CD4-positive, alpha-beta T cell treated with Interleukin-6 at 100 ng/mL for 8 hours (primary cell): ENCODE measurements around the gene BABAM2.

ENCODE experiments used
- DNase-seq: peaks from one replicate; pipeline ENCODE4 v3.0.0-alpha.2; 2020; ENCODE audit warnings: mixed read lengths, low spot score

Gene BABAM2

DNA sequence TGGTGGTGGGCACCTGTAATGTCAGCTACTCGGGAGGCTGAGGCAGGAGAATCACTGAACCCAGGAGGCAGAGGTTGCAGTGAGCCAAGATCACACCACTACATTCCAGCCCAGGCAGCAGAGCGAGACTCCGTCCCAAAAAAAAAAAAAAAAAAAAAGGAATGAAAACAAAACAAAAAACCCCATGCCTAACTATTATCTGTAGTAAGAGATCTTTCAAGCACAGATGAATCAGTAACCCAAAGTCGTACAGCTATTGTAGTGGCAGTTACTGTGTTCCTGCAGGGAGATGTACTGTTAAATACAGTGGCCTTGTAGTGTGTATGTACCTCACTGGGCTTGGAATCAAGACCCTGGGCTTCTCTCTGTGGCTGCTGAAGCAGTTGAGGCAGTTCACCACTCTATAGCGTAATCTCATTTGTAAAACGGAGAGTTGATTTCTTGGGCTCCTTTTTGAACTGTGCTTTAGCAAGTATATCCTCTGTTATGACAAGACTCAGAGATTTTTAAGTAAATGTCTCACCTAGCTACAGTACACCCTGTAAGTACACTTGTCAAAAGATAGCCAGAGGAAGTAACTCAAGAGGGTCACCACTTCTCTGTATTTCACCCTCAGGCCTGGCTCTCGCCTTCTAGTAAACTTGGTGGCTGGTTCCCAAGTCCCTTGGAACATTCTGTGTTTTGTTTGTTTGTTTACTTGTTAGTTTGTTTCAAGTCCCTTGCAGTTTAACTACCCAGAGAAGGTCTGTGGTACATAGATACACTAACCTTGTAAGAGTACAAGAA lies 392.5 kb downstream of the BABAM2 start:
- DNase-seq: no peak

DNA sequence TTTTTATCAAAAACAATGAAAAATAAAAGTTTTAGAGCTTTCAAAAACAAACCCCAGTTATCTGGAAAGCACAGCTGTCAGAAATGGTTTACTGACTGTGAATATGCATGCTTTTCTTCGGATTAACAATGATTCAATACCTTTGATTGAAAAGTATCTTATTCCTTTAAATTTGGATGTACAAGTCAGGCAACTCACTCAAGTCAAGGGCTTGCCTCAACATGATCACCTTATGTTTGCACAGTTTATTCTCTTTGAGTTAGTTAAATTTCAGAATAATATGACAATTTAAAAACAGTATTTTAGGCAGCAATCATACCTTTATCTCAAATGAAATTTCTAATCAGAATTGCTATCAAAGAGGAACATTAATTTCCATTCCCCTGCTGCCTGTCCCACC lies 393.3 kb downstream of the BABAM2 start:
- DNase-seq: no peak

DNA sequence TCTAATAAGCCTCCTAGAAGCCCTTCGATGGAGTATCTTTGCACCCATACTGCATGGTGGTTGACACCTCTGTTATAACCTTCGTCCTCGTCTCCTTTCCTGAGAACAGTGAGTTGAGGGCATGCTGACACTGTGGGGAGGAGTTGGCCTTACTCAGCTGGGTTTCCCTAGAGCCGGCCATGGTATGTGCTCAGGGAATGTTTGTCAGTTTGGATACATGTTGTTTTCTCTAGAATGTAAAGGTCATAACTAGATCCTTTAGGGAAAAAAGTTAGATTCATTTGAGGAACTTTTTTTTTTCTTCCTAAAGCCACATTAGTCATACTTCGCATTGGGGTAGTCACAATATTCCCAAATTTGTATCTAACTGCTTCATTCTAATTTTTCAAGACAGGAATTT lies 396.1 kb downstream of the BABAM2 start:
- no peak for DNase-seq

DNA sequence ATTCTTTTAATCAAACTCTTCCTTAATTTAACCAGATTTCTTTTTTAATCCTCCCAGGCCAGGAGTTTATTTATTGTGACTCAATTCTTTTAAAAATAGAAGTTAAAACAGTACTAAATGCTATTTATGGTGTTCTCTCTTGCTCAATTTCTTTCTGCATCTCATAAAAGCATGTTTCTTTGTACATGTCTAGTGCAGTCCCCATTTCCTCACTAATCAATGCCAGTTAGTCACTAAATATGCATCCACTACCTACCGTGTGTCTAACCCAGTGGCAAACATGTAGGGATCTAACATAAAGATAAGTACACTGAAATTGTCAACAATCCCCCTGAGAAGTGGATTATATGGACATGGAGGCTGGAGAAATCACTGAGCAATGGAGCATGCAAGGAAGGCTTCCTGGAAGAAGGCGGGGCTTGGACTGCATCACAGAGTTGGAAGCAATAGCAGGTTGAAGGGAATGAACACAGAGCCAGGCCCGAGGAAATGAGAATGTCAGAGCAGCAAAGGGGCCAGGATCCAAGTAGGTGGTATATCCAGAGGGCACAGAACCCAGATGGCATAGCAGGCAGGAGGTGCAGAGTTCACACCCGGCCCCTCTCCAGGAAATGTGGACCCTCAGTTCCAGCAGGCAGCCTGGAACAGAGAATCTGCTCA lies 396.9 kb downstream of the BABAM2 start:
- no peak for DNase-seq

DNA sequence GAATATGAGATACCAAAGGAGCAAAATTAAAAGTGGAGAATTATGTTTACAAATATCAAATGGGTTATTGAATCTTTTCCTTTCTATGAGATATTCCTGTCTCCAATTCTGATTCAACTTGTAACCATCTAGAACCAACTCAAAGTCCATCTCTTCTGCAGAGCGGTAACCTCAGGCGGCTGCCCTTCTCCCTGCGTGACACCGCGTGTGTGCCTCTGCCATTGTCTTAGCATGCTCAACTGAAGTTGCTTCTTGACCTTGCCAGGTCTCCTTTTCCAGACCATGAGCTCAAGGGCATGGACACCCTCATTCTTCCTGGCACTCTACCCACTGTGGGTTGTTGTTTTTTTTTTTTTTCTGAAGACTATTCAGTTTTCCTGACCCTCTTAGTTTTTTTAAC lies 398.1 kb downstream of the BABAM2 start:
- DNase-seq: no peak

DNA sequence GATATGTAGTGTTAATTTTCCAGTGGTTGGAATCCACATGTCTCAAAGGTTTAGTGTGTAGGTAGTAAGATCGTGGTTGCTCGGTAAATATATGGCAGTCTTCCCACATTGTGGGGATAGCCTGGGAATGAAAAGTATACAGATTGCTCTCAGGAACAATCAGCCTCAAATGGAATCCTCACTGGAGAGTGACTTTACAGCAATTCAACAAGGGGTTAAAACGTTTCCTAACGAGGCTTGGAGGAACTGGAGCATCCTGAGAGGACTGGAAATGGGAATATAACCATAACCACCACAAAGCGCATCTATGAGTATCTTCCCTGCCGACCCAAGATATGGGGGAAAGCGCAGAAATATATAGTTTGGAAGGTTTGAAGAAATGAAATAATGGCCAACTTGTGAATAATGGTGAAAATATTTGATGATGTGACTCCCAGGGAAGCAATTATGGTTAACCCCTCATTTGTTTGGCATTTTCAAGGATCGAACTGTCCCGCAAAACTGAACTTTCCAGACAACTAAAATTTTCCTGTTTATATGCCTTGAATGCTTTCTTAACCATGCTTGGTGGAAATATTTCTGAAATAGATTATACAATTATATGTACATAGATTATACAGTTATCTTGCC lies 401.4 kb downstream of the BABAM2 start:
- DNase-seq: no peak

DNA sequence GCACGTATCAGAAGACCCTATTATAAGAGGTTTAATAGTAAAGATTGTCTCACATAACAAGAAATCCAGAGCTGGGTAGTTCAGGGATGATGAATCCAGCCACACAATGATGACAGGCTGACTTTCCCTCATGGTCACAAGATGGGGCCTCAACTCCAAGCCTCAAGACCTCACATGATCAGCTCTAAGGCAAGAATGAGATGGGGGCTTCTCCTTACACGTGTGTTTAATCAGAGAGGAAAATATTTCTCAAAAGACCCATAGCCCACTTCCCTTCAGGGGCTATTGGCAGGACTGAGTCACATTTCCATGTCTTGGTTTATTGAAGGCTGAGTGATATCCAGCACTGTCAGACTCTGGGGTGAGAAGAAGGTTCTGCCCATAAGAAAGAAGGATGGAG lies 402.0 kb downstream of the BABAM2 start:
- DNase-seq: no peak

DNA sequence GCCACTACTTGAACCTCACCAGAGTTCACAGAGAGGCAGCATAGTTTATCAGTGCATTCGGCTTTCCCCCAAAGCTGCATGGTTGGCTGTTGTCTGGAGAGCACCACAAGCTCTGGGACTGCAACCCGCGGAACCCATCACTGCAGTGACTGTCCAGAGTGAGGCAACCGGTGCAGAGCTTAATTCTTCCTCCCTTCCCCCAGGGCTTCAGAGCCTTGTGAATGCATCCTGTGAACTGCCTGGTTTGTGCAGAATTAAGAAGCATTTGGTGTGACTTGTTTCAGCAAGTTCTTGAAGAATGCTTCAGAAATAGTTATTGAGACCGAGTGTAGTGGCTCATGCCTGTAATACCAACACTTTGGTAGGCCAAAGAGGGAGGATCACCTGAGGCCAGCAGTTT lies 402.9 kb downstream of the BABAM2 start:
- DNase-seq: no peak

DNA sequence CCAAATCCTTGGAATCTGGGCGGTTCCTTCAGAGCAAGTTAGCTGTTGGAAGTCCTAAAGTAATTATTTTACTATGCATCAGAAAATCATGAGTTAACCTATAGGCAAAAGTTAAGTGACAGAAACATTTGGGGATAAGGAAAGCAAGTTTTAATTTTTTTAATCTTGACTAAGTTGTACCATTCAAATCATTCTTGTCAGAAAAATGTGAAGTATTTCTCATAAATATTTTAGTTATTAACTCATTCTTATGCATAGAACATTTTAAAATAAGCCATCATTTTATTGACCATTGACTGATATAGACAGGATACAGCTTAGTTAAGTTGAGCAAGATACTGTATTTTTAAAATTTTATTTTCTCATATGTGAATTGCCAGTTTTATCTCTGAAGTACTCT lies 403.9 kb downstream of the BABAM2 start:
- DNase-seq: no peak

DNA sequence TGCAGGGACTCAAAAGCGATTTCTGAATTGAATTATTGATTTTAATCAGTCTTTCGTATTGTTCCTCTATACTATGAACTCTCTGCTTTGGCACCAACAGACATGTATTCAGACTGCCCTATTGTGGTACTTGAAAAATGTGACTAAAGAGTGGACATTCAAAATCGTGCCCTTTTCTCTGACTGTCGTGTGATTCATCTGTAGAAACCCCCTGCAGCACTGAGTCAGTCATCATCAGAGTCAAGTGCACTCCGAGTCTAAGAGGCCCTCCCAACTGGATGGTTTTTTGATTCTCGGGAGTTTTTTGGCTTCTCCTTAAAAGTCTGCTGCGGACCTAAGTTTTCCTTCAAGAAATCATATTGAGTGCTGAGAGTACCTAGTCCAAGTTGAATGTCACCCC lies 405.7 kb downstream of the BABAM2 start:
- DNase-seq: no peak

DNA sequence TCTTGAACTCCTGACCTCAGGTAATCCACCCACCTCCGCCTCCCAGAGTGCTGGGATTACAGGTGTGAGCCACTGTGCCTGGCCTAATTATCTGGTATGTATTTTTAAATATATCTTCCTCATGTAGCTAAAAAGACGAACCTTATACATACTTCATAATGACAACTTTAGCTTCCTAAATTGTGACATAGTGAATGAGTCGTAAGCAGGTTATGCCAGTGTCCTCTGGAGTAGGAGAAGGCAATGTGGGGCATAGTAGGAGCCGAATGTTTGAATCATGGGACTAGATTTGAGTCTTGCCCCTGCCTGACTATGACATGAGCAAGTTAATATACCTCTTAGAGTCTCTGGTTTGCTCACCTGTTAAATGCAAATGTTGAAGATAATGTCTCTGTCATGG lies 406.4 kb downstream of the BABAM2 start:
- no peak for DNase-seq

DNA sequence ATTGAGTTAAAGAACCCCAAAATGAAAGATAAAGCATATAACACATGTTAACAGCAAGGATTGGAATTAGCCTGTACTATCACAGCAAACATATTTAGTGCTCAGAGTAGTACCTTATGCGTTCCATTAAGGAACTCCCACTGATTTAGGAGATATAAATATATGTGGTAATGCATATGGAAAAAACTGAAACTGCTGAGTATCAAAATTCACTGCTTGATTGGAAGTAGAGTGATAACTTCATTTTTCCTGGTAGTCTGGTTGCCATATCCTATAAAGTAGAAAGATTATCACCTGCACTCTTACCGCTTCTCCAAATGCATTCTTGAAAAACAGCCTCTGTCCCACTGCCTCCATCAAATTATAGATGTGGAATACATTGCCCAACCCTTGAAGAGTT lies 407.0 kb downstream of the BABAM2 start:
- no peak for DNase-seq

DNA sequence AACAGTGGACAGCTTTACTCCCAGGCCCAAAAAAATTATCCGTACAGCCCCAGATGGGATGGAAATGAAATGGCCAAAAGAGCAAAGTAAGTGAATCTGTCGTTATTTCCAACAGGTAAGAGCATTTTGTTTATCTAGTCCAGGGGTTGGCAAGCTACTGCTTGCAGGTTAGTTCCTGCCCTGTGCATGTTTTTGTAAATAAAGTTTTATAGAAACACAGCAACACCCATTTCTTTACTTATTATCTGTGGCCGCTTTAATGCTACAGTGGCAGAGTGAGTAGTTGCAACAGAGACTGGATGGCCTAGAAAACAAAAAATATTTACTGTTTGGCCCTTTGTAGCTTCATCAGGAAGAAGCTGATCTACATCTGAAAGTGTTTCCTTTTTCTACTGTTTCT lies 407.9 kb downstream of the BABAM2 start:
- no peak for DNase-seq

DNA sequence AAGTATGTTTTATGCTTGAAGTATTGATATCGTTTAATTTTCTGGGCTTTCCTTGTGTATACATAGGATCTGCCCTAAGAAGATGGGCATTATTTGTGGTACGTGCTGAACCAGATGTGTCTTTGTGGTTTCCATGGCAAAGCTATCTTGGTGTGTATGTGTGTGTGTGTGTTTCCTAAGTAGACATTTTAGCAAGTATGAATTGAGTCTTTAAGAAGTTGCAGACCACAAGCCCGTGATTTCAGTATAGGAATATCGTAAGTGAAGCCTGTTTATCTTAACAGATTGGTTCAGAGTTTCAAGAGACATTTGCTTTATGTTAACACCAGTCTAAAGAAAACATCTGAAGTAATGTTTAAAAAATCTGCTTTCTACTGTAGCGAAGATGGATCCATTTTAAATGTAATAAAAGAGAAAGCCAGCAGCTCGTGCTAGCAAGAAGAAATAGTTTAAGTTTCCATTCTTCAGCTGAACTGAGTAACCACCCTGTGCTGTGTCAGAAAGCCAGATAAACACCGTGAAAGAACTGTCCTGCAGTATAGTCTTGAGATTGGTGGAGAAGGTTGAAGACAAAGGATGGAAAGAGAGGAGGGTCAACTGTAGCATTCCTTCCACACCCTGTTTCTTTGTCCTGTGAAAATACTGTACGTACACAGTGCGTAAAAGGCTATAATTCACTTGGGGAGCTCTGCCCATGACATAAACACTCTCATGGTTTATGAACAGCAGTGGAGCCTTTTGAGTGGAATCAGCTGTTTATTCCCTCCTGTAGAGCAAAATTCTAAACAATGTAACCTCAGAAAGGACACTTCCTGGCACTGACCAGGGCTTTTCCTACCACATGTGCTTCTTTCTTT lies 410.2 kb downstream of the BABAM2 start:
- DNase-seq: no peak

DNA sequence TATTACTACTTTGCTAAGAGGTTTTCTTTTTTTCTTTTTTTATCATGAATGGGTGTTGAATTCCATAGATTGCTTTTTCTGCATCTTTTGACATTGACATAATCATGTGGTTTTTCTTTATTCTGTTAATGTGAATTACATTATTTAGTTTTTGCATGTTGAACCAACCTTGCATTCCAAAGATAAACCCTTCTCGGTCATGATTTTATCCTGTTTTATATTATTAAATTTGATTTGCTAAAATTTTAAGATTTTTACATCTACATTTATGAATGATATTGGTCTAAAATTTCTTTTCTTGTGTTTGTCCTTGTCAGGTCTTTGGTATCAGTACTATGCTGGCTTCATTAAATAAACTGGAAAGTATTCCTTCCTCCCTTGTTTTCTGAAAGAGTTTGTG lies 414.7 kb downstream of the BABAM2 start:
- DNase-seq: no peak

DNA sequence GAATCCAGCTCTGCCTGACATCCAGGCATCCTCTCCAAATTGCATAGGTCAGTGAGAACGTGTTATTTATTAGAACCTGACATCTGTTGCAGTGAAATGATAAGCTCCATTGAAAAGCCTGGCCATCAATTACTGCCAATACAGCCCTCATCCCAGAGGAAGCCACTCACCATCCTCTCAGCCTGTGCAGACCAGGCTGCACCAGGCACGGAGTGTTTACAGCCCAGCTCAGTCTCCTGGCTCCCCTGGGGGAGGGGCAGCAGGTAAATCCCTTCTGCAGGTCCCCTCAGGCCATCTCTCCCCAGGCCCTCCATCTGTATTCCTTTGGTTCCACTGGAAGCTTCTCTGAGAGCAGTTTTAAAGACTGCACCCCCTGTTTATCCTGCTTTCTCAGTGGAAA lies 419.6 kb downstream of the BABAM2 start:
- no peak for DNase-seq

DNA sequence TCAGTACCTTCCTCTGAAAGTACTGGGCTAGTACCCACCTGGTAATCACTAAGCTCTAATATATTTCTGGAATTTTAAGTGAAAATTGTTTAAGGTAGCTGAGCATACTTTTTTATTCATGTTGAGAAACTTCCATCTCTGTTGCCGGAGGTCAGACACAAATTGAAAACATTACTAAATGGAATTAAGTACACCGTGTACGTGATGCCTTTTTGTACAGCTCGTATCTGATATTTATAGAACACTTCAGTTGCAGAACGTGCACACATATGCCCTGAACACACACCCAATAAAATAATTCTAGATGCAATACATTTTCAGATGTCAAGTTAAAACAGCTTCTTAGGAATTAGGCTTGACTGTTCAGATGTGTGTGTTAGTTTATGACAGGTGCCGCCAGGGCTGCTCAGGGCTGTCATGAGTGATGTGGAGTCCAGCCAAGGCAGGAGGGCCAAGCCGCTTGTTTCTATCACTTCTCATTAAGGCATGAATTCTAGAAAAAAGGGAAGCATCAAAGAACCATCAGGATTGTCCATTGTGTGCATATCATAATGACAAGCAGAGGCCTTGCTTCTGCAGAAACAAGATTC lies 421.2 kb downstream of the BABAM2 start:
- DNase-seq: no peak

DNA sequence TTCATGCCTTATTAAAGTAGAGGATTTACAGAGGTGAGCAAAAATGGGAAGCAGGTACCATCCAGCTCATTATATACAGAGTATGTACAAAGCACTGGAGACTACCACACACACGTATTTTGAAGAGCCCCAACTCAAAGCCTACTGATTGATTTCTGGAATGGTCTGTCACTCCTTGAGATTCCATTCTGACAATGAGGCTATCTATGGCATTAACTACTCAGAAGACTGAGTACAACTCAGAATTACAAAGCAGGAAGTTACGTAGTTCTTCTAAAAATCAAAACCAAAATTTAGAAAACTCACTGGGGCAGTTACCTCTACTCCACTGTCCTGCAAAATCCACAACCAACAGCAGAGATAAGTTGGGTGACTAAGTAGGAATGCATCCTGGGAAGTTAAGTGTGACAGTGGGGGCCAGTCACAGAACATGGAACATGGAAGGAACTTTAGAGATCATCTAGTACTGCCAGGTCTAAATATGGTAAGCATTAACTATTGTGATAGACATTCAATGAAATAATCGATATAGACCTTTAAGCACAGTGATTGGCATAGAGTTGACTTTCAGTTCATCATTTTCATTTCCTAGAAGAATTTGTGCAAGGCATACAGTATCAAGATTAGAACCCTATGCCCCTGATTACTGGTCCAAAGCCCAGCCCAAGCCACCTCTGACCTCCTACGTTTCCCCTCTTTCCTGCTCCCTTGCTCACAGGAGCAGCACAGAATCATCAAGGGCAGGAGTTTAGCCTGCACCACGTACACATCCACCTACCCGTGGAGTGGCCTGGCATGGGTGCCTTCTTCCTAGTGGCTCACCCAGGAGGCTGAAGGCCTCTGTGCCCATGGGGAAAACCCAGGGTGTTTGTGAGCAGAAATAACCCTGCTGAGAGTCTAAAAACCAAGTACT lies 422.0 kb downstream of the BABAM2 start:
- no peak for DNase-seq

DNA sequence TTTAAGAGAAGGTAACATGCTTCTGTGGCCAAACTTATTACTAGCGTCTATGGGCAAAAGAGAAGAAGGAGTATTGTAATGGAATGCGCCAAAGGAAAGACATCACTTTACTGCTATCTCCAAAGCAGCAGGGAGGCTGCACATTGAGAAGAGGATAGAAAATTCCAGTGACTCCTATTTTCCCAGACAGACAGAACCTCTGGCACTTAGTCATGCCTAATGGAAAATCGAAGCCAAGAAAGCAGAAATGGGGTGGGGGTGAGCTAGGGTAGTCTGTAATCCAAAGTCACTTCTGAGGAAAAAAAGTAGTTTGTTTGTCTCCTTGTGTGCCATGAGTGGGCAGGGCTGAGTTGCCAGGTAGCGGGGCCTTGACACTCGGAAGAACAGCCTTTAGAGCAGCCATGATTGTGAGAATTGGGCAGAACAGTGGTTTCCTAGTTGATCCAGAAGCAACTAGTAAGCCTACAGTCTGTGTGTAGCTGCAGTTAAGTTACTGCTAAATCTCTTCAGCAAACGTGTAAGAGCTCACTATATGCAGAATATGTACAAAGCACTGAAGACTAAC lies 422.8 kb downstream of the BABAM2 start:
- DNase-seq: no peak

DNA sequence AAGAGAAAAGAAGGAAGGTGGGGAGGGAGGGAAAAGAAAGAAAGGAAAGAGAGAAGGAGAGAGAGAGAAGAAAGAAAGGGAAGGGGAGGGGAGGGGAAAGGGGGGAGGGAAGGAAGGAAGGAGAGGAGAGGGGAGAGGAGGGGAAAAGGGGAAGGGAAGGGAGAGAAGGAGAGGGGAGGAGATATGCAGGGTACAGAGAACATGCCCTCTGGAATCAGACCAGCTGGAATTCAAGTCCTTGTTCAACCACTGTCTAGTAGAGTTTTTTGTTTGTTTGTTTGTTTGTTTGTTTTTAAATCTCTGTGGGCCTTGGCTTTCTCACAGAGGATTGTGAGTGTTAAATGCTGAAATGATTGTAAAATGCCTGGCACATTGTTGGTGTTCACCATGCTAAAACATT lies 424.4 kb downstream of the BABAM2 start:
- DNase-seq: no peak
